ENCODE measurements around the gene TMEM11. TPM values are rescaled to one million over a fixed set of nuclear protein-coding genes. Genes with fewer than 3 reads are reported as not detected.

Gene TMEM11
- total RNA-seq, 2 donors from 2014 or later = 26.3 to 28.0 TPM

GRCh38 chr17:21152731-21153130 lies 61.2 kb downstream of the TMEM11 start:
- peaks cover 5% of the 10 kb centered on the region for H3K36me3 ChIP-seq (ENCODE audit: control insufficient read depth, insufficient read depth, low read length)
- H3K4me3 ChIP-seq (ENCODE audit: low read length) = peak overlapping the region; percentile 46
- Mint-ChIP-seq H3K9me3 (peaks cover 66% of the 10 kb centered on the region), H3K4me3 (no peak overlapping the region), H3K4me1 (no peaks in the 10 kb centered on the region), H3K36me3 (ENCODE audit: low read depth) (peaks cover 25% of the 10 kb centered on the region), H3K27me3 (ENCODE audit: insufficient read depth) (no peaks in the 10 kb centered on the region), H3K27ac (no peak overlapping the region)
- H3K9ac ChIP-seq (ENCODE audit: extremely low read depth, low read length, poor library complexity, severe bottlenecking) = no peak overlapping the region
- H3K27ac ChIP-seq (ENCODE audit: low read depth, low read length) = no peak overlapping the region
- no peak for DNase-seq
- H3K4me1 ChIP-seq (ENCODE audit: control insufficient read depth, insufficient read depth, low read length) = no peaks in the 10 kb centered on the region
- H3K9me3 ChIP-seq (ENCODE audit: control insufficient read depth, low read length) = peaks cover 77% of the 10 kb centered on the region
- no peak for TF ChIP-seq CTCF (conservative IDR thresholded peaks at IDR 0.05)
- WGBS, 2 experiments (ENCODE audit: insufficient coverage in 1 of 2, insufficient read length in 1 of 2) = 82% methylated on average over 1 of the region's 1 CpG; no CpG with 5 or more reads in 1 of the 2 experiments
- no peaks in the 10 kb centered on the region for H3K27me3 ChIP-seq (ENCODE audit: control insufficient read depth, insufficient read depth, low read length, poor library complexity, severe bottlenecking)

- Mint-ChIP-seq H3K4me3 (no peak overlapping the region), H3K4me1 (no peaks in the 10 kb centered on the region), H3K27me3 (ENCODE audit: insufficient read depth) (no peaks in the 10 kb centered on the region), H3K36me3 (ENCODE audit: low read depth) (peaks cover 54% of the 10 kb centered on the region), H3K9me3 (peaks cover 82% of the 10 kb centered on the region), H3K27ac (no peak overlapping the region)
- WGBS, 2 experiments (ENCODE audit: insufficient coverage in 1 of 2, insufficient read length in 1 of 2) = 100% methylated on average over 1 of the region's 1 CpG
- Histone ChIP-seq H3K4me1 (ENCODE audit: control insufficient read depth, insufficient read depth, low read length) (no peaks in the 10 kb centered on the region), H3K9ac (ENCODE audit: extremely low read depth, low read length, poor library complexity, severe bottlenecking) (no peak overlapping the region), H3K36me3 (ENCODE audit: control insufficient read depth, insufficient read depth, low read length) (peaks cover 30% of the 10 kb centered on the region), H3K27me3 (ENCODE audit: control insufficient read depth, insufficient read depth, low read length, poor library complexity, severe bottlenecking) (no peaks in the 10 kb centered on the region), H3K9me3 (ENCODE audit: control insufficient read depth, low read length) (peaks cover 95% of the 10 kb centered on the region), H3K27ac (ENCODE audit: low read depth, low read length) (no peak overlapping the region), H3K4me3 (ENCODE audit: low read length) (no peak overlapping the region)
- TF ChIP-seq CTCF (conservative IDR thresholded peaks at IDR 0.05) = no peak
- no peak for DNase-seq
Observed at GRCh38 chr17:21149621-21150020, 64.3 kb downstream of the TMEM11 start.

Other genes starting within 250 kb of the TMEM11 start
- 100 to 1,000 TPM; 379 to 396 TPM for gene USP22, start 171.2 kb downstream of the TMEM11 start, total RNA-seq
- 10 to 100 TPM; 20.8 to 24.2 TPM for gene DHRS7B, start 87.2 kb downstream of the TMEM11 start, total RNA-seq
- gene NATD1, start 39.2 kb upstream of the TMEM11 start, total RNA-seq = 10 to 100 TPM; 12.2 to 17.2 TPM
- gene MAP2K3, start 70.5 kb upstream of the TMEM11 start, total RNA-seq = 10 to 100 TPM; 31.6 to 37.6 TPM
- 1 to 10 TPM; 2.3 to 2.6 TPM for gene KCNJ12, start 162.2 kb upstream of the TMEM11 start, total RNA-seq